ENCODE results near the gene BNC2. TPM values are rescaled to one million over a fixed set of nuclear protein-coding genes. Genes with fewer than 3 reads are reported as not detected.

BNC2 gene
- total and polyA plus RNA-seq, 2 of the 13 experiments (the other 11 are each of a cell fraction or from before 2014, with no cell fraction given) = not detected

DNA sequence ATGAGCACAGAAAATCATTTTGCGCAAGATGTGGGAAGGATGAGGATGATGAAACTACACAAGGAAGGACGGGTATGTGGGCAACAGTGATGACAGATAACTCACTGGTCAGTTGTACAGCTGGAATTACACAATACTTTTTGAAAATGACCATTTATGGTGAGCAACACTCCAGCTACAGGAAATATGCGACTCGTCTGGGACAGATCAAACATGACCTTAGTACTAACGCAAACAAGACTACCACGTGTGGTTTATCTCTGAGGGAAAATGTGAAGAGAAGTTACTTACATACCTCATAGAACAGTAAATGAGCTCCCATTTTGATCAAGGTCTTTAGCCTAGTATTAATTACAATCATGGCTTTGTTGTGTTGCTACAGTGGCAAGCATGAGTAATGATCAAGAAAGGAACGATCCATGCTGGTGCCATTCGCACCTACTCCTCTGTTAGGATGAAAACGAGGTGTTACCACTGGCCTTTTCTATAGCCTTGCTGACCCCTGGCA is 456.9 kb downstream of the BNC2 start (continued):
- TF ChIP-seq MTF2 (CRISPR knock-in tag; IDR thresholded peaks at IDR 0.05; ENCODE audit: borderline replicate concordance) (no peak), ZNF577 (CRISPR knock-in tag; IDR thresholded peaks at IDR 0.05; ENCODE audit: borderline replicate concordance, low read depth) (no peak), ZFP36 (IDR thresholded peaks at IDR 0.05; ENCODE audit: borderline replicate concordance, low read depth, low read length, partially characterized antibody) (peak; percentile 35), ZNF260 (CRISPR knock-in tag; IDR thresholded peaks at IDR 0.05; ENCODE audit: borderline replicate concordance, low read depth) (no peak), RFX3 (CRISPR knock-in tag; IDR thresholded peaks at IDR 0.05) (no peak), SMAD3 (CRISPR knock-in tag; IDR thresholded peaks at IDR 0.05) (peak; percentile 65; the same call in 1 of the 2 replicates), PLRG1 (conservative IDR thresholded peaks at IDR 0.05) (no peak), PTBP1 (IDR thresholded peaks at IDR 0.05; ENCODE audit: low read depth, low read length, poor library complexity, severe bottlenecking) (no peak), ZFP91 (CRISPR knock-in tag; IDR thresholded peaks at IDR 0.05; ENCODE audit: borderline replicate concordance) (no peak), GABPA (IDR thresholded peaks at IDR 0.05; ENCODE audit: low read depth, low read length) (no peak), GABPA (CRISPR knock-in tag; IDR thresholded peaks at IDR 0.05; ENCODE audit: low read depth) (peak; percentile 76), NFAT5 (CRISPR knock-in tag; IDR thresholded peaks at IDR 0.05) (no peak), ZFP36L2 (CRISPR knock-in tag; IDR thresholded peaks at IDR 0.05) (no peak), GATAD2A (CRISPR knock-in tag; IDR thresholded peaks at IDR 0.05) (peak; percentile 73), ZNF432 (CRISPR knock-in tag; IDR thresholded peaks at IDR 0.05; ENCODE audit: borderline replicate concordance) (no peak), ZNF343 (CRISPR knock-in tag; IDR thresholded peaks at IDR 0.05) (no peak), ZNF101 (CRISPR knock-in tag; IDR thresholded peaks at IDR 0.05; ENCODE audit: borderline replicate concordance, low read depth) (no peak)
- TF ChIP-seq, protein P1, sequence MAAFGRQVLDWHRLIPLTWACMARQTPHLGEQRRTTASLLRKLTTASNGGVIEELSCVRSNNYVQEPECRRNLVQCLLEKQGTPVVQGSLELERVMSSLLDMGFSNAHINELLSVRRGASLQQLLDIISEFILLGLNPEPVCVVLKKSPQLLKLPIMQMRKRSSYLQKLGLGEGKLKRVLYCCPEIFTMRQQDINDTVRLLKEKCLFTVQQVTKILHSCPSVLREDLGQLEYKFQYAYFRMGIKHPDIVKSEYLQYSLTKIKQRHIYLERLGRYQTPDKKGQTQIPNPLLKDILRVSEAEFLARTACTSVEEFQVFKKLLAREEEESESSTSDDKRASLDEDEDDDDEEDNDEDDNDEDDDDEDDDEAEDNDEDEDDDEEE (CRISPR knock-in tag; IDR thresholded peaks at IDR 0.05) = no peak
- TF ChIP-seq, protein P2, sequence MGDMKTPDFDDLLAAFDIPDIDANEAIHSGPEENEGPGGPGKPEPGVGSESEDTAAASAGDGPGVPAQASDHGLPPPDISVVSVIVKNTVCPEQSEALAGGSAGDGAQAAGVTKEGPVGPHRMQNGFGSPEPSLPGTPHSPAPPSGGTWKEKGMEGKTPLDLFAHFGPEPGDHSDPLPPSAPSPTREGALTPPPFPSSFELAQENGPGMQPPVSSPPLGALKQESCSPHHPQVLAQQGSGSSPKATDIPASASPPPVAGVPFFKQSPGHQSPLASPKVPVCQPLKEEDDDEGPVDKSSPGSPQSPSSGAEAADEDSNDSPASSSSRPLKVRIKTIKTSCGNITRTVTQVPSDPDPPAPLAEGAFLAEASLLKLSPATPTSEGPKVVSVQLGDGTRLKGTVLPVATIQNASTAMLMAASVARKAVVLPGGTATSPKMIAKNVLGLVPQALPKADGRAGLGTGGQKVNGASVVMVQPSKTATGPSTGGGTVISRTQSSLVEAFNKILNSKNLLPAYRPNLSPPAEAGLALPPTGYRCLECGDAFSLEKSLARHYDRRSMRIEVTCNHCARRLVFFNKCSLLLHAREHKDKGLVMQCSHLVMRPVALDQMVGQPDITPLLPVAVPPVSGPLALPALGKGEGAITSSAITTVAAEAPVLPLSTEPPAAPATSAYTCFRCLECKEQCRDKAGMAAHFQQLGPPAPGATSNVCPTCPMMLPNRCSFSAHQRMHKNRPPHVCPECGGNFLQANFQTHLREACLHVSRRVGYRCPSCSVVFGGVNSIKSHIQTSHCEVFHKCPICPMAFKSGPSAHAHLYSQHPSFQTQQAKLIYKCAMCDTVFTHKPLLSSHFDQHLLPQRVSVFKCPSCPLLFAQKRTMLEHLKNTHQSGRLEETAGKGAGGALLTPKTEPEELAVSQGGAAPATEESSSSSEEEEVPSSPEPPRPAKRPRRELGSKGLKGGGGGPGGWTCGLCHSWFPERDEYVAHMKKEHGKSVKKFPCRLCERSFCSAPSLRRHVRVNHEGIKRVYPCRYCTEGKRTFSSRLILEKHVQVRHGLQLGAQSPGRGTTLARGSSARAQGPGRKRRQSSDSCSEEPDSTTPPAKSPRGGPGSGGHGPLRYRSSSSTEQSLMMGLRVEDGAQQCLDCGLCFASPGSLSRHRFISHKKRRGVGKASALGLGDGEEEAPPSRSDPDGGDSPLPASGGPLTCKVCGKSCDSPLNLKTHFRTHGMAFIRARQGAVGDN (CRISPR knock-in tag; IDR thresholded peaks at IDR 0.05) = no peak
